GM19238 (cell line): ENCODE results near the gene ATOX1.

Experiments used
- DNase-seq: peaks from one replicate; pipeline ENCODE4 v3.0.0; 2011; ENCODE audit warnings: low spot score; ENCODE audit not compliant: insufficient read length

ATOX1 gene

DNA sequence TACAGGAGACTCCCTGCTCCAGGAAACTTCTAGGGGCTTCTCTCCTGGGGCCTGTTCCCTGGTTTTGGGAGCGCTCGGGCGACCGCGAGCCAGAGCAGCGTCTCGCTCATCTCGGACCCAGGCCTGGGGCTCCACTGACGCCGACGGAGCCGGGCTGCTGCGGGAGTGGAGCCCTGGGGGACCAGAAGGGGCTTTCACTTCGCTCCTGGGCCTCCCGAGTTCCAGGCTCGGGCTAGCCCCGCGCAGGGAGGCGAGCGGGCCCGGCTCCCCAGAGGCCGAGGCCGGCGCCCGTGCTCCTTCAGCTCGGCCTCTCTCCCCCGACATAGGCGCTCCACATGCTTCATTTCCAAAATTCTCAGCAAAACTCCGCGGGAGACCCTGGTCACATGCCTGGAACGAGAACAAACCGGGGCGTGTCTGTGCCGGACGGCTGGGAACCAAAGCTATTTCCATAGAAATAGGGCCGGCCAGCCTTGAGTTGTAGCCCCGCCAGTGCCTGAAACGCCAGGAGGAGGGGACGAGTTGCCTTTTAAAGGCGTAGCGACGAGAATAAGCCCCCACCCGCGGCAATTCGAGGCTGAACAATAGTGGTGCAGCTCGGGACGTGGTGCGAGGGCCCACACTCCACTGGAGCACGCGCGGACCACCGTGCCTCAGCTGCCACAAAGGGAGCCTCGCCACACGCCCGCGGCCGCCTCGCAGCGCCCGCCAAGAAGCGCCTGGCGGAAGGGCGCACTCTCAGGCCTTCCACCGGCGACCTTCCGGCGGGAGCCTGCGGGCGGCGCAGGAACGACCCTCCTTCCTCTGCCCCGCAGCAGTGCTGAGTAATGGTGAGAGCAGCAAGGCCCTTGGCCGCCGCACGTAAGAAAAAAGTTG is 12.2 kb upstream of the ATOX1 start:
- peak; percentile 35 for DNase-seq

DNA sequence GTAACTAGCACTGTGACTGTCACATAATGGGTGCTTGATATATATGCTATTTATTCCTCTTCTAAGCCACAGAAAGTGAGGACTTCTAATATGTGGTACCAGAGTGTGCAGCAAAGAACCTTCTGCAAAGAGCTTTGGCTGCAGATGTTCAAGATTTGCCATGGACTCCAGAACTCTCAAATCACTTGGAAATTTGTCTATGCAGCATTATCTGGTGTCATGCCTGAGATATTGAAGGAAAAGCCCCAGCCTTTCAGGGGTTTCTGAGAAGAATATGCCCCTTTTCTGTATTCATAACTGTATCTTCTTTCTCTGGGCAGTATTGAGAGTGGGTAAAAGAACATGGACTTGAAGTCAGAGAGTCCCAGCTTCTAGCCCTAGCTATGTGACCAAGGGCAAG is 8.5 kb upstream of the ATOX1 start:
- no peak for DNase-seq

- no peak for DNase-seq
Observed at GRCh38 chr5:151764801-151765200, 6.4 kb upstream of the ATOX1 start.

DNA sequence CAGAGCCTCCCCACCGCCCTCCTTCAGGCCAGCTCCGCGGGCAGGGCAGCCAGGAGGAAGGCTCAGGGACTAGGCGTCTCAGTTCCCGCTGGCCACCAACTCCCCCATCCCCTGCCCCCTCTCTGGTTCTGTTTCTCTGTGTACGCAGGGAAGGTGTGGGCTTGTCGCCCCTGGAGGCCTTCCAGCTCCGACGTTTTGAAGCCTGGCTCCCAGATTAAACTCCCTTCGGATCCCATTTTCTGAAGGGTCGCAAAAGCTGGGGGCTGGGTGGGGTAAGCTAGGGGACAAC is 346 bp downstream of the ATOX1 start:
- no peak for DNase-seq

DNA sequence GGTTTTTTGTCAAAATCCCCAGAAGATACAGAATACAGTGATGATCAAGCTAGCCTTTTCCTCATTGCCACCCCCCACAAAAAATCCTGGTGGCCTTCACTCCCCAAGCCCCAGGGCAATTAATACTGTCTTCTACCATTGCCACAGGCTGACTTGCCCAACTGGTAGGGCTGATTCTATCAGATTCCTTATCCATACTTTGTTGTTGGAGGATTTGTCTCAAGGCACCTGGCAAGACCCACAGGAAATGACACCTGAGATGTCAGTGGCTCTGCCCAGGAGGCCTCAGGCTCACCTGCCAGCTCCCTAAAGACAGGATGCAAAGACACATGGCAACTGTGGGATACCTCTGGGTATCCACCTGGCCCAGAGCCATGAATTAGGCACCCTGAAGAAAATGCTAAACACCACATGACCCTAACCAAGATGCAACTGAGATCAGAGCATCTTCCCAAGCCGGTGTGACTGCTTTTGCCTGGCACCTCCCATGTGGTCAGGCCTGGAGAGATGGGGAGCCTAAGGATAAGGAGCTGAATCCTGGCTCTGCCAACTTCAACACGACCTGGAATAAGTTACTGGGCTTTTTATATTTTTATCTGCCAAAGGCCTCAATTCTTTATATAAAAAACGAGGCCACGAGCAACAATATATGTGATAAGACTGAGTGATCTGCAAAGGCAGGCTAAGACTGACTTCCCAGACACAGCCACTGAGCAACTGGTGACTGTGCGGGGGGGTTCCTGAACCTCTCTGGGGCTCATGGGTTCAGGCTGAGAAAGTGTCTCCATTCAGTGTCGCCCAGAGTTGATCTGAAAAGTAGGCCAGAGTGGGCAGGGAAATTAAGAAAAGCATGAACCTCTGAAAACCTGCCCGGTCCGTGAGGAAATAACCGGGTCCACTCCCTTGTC is 944 bp downstream of the ATOX1 start:
- no peak for DNase-seq

DNA sequence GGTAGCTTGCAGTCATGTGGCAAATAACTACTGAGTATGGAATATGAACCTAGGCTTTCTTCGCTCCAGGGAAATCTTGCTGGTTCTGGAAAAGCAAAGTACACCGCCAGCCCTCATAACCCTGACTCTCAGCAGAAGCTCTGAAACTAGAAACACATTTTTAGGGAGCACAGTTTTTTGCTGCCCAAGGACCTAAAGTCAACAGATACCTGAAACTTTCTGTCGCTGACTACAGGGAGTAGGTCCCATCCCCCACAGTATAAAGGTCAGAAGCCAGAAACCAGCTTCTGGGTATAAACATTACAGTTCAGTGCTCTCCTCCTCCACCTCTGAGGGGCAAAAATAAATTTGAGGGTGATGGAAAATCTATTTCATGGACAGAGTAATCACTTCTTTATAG is 3.0 kb downstream of the ATOX1 start:
- no peak for DNase-seq

GRCh38 chr5:151751593-151751992 is 6.8 kb downstream of the ATOX1 start:
- DNase-seq, result no peak

- no peak for DNase-seq
Observed at GRCh38 chr5:151751091-151751490, 7.3 kb downstream of the ATOX1 start.

- DNase-seq, result no peak
Observed at GRCh38 chr5:151750121-151750520, 8.3 kb downstream of the ATOX1 start.

DNA sequence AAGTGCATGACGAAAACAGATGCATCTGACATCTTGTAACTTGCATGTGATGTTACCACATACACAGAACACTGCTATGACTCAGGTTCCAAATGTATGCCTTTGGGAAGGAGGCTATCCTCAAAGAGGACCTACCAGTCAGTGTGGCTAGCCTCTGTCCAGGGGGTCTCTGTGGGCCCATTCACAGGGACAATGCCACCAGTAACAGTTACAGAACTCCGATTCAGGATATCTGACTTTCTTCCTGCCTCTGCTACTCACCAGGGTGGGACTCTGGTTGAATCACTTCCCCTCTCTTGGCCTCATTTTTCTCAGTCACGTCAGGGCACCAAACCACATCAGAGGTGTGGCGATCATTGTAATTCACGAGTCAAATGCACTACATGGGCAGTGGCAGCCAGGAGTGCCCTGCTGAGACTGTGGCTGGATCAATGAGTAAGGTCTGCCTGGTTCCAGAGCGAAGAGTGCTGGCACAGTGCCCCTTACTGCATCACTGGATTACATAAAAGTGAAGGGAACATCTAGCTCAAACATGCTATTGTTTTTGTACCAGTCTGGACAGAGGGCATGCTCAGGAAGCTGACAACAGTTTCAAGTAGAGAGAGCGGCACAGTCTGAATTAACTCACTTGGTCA is 13.2 kb downstream of the ATOX1 start:
- DNase-seq, result no peak

GRCh38 chr5:151743530-151743929 is 14.9 kb downstream of the ATOX1 start:
- no peak for DNase-seq

DNA sequence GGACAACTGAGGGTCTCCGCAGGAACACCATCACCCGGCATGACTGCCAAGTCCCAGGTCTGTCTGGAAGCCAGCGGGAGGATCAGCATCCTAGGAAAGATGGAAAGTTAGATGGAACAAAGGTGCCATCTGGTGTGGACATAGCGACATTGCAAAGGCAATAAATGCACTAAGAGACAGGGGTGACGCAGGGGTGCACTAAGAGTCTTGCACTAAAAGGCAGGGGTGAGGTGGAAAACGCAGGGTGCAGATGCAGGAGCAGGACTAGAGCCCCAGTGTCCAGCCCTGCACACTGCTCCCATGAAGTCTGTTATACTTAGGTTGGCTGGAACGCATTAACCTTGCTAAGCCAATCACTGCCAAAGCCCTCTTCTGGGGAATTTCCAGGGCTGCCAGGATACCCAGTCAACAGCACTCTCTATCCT is 15.5 kb downstream of the ATOX1 start:
- DNase-seq, result no peak

DNA sequence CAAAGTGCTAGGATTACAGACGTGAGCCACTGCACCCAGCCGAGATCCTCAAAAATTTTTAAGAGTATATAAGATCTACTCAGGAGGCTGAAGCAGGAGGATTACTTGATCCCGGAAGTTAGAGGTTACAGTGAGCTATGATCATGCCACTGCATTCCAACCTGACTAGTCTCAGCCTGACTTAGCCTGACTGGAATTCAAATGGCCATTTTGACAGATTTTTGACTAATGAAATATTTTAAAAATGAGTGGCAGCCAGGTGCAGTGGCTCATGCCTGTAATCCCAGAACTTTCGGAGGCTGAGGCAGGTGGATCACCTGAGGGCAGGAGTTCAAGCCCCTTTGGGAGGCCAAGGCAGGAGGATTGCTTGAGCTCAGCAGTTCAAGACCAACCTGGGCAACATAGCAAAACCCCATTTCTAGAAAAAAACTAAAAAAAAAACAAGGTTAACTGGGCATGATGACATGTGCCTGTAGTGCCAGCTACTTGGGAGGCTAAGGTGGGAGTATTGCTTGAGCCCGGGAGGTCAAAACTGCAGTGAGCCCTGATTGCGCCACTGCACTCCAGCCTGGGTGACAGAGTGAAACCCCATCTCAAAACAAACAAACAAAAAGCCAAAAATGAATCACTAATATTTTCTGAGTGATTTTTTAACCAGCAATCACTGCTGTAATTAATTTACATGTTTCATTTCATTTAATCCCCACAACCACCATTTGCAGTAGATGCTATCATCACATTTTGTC is 16.6 kb downstream of the ATOX1 start:
- DNase-seq, result no peak

- DNase-seq, result no peak
Observed at GRCh38 chr5:151740958-151741373, 17.5 kb downstream of the ATOX1 start.

DNA sequence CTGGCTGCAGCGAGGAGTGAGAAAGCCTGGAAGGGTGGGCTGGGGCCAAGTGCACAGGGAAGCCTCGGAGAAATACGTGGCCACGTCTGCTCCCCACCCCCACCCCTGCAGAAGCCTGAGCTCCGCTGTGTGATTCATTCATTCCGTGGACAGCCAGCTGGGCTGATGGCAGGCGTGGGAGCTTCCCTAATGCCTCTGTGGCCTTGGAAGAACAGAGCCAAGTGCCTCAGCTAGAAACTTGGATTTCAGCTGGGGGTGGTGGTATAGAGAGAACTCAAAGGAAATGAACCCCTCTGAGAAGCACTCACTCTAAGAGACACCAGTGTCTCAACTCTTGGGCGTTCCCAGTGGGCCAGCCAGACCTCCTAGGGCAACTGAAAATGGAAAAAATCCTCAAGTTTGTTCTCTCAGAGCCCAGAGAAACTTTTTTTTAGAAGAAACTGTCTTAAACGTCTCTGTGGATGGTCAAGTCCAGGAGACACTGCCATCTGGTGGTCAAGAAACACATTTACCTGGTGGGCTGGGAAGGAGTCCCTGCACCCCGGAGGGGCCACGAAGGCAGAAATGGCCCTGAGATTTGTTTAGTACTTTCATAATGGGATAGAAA is 18.0 kb downstream of the ATOX1 start:
- peak; percentile 66 for DNase-seq

DNA sequence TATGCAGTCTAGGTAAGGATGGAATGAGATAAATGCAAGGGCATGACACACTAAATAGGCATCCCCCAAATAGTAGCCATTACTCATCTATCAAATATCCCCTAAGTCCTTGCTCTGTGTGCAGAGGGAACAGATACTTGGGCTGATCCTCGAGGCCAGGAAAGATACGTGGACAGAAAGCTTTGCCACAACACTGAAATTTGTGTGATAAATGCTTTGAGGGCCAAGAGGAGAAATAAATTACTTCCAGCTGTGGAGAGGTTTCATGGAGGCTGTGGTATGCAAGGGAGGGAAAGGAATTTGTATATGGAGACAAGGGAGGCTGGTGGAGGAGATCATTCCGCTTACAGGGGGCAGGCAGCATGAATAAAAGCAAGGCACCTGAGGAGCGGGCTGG is 18.5 kb downstream of the ATOX1 start:
- DNase-seq, result no peak

- no peak for DNase-seq
Observed at GRCh38 chr5:151739395-151739794, 19.0 kb downstream of the ATOX1 start.

DNA sequence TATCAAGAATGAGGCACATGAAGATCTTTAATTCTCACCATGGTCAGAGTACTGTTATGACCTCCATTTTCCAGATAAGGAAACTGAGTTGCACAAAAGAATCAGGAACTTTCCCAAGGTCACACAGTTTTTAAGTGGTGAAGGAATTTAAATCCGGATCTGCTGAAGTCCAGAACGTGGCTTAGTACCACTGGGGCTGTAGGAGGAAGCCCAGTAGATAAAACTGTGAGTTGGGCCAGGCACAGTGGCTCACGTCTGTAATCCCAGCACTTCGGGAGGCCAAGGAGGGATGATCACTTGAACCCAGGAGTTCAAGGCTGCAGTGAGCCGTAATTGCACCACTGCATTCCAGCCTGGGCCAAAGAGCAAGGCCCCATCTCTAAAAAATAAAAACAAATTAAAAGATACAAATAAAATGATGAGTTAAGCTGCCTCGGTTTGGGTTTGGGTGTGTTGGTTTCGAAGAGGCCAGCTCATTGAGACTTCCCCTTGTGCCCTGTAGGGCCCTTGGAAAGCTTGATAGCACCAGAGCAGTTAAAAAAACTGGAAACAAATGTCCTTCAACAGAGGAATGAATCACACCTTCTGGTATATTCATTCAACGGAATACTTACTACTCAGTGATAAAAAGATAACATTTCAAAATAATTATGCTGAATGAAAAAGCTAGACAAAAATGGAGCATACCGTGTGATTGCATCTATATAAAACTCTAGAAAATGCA is 20.1 kb downstream of the ATOX1 start:
- DNase-seq, result no peak

DNA sequence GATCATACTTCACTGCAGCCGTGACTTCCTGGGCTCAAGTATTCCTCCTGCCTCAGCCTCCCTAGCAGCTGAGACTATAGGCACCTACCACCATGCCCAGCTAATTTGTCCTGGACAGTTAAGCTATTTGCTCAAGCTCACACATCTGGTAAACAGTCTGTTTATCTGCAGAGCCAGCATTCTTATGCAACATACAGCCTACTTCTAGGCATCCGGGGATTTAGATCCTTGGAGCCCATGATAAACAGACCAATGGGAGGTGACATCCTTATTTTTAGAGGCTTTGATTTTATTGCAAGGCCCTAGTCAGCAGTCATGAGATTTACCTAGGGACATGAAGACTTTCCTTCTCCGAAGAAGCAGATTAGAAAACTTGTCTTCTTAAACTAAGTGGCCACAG is 21.0 kb downstream of the ATOX1 start:
- DNase-seq, result no peak

GRCh38 chr5:151735646-151736045 is 22.8 kb downstream of the ATOX1 start:
- no peak for DNase-seq
